GM21786 (cell line): Measurements from ENCODE around the gene ACTA2.
A peak's percentile ranks its signal among the peaks of the same experiment; 100 is the strongest.
"Not testable (repeated sequence)": the region's sequence is repeated elsewhere in the genome, so short reads cannot be mapped to it uniquely, and the experiment has no call there.

Source experiments
- ATAC-seq: cut with Tn5 transposase; IDR thresholded peaks from one replicate; pipeline ENCODE4 v1.9.1; 2021; ENCODE audit not compliant: unreplicated experiment

ACTA2 gene

GRCh38 chr10:88954458-88955083 is 2.0 kb upstream of the ACTA2 start:
- ATAC-seq, result no peak

DNA sequence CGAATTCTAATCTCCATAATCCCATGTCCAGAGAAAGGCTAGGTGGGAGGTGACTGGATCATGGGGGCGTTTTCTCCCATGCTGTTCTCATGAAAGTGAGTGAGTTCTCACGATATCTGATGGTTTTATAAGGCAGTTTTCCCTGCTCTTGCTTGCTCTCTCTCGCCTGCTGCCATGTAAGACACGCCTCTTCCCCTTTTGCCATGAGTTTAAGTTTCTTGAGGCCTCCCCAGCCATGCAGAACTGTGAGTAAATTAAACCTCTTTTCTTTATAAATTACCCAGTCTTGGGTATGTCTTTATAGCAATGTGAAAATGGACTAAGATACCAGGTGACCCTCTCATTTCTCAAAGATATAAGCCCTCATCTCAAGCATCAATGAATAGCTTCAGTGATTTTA is 1.1 kb upstream of the ACTA2 start:
- no peak for ATAC-seq

GRCh38 chr10:88949912-88950837 is 2.4 kb downstream of the ACTA2 start:
- ATAC-seq, result no peak

GRCh38 chr10:88949051-88949450 is 3.5 kb downstream of the ACTA2 start:
- ATAC-seq, result no peak

DNA sequence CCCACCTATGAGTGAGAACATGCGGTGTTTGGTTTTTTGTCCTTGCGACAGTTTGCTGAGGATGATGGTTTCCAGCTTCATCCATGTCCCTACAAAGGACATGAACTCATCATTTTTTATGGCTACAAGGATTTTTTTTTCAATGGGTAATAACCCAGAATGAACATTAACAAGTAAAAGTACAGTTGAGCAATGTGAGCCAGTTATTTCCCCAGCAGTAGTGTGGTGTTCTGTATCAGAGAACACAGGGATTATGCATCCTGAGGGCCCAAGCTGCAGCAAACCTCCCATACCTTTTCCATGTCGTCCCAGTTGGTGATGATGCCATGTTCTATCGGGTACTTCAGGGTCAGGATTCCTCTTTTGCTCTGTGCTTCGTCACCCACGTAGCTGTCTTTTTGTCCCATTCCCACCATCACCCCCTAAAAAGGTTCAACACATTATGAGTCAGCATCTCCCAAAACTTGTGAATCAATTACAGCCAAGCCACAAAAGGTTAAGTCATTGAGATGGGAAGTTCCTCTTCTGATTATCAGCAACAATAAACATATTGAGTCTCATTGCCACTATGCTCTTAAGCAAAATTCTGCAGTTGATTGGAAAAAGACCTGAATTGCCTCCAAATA is 5.5 kb downstream of the ACTA2 start:
- no peak for ATAC-seq

DNA sequence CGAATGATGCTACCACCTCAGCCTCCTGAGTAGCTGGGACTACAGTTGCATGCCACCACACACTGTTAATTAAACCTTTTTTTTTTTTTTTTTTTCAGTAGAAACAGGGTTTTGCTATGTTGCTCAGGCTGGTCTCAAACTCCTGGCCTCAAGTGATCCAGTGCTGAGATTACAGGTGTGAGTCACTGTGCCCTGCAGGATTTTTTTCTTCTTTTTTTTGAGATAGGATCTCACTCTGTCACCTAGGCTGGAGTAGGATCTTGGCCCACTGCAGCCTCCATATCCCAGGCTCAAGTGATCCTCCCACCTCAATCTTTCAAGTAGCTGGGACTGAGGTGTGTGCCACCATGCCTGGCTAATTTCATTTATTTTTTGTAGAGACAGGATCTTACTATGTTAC is 6.4 kb downstream of the ACTA2 start:
- no peak for ATAC-seq

- ATAC-seq, result peak; percentile 65
Measured at GRCh38 chr10:88944813-88945212, 7.8 kb downstream of the ACTA2 start.

GRCh38 chr10:88943778-88944177 is 8.8 kb downstream of the ACTA2 start:
- no peak for ATAC-seq

DNA sequence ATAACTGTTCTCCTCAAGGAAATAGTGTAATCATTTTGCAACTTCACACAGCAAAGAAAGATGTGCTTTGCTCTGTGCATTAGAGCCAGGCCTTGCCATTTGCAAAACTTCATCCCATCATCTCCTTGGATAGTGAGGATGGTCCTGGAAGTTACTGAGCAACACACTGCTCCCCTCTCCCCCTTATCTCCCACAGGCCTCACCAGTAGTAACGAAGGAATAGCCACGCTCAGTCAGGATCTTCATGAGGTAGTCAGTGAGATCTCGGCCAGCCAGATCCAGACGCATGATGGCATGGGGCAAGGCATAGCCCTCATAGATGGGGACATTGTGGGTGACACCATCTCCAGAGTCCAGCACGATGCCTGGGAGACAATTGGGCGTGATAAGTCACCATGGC is 11.5 kb downstream of the ACTA2 start:
- ATAC-seq, result no peak

DNA sequence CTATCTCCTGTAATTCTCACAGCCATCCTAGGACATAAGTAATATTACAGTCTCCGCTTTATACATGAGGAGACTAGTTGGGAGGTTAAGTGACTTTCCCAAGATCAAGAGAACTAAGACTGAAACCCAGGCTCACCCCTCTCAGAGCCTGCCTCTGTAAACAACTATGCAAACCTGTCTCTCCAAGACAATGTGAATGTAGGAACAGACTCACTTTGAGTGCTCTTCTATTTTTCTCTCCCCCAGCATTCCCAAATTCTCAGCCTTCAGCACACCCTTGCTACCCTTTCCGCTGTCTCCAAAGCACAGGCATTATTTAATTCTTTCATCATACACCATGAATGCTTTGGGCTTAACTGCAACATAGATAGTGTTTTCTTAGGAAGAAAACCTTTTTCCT is 13.6 kb downstream of the ACTA2 start:
- no peak for ATAC-seq

GRCh38 chr10:88938039-88938438 is 14.5 kb downstream of the ACTA2 start:
- no peak for ATAC-seq

DNA sequence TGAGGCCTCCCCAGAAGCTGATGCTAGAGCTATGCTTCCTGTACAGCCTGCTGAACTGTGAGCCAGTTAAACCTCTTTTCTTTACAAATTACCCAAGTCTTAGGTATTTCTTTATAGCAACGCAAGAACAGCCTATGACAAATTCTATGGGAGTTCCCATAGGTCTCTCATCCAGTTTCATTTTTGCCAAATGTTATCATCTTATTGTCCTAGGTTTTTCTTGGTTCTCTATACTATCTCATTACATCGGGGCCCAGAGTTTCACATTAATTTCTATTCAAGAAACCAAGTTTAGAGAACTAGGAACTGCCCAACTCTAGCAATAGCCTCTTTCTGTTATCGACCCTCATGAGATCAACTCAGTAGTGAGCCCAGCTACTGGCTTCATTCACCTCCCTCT is 15.9 kb downstream of the ACTA2 start:
- ATAC-seq, result no peak

DNA sequence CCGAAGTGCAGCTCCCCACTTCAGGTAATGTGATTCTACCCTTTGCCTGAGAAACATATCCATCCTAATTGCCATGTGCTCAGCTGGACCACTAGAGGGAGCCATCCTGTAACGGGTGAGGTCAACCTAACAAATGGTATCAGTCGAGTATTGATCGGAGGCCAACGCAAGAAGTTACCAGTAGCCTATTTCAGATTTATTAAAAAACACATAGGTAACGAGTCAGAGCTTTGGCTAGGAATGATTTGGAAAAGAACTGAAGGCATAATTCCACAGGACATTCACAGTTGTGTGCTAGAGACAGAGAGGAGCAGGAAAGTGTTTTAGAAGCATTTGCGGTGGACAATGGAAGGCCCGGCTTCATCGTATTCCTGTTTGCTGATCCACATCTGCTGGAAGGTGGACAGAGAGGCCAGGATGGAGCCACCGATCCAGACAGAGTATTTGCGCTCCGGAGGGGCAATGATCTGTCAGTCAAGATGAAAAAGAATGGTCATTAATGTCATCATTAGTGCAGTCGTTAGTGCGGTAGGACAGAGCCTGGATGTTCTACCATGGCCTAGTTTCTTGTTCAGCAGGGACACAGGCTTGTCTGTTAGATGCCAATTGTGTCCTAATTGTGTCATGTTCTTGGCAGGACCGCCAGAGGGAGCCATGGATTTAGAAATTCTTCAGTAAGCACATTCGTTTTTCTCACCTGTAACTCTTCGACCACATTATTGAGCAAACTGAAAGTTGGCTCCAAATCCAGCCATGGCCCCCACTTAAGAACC is 17.5 kb downstream of the ACTA2 start:
- ATAC-seq, result peak; percentile 50

- no peak for ATAC-seq
Measured at GRCh38 chr10:88933564-88933963, 19.0 kb downstream of the ACTA2 start.

DNA sequence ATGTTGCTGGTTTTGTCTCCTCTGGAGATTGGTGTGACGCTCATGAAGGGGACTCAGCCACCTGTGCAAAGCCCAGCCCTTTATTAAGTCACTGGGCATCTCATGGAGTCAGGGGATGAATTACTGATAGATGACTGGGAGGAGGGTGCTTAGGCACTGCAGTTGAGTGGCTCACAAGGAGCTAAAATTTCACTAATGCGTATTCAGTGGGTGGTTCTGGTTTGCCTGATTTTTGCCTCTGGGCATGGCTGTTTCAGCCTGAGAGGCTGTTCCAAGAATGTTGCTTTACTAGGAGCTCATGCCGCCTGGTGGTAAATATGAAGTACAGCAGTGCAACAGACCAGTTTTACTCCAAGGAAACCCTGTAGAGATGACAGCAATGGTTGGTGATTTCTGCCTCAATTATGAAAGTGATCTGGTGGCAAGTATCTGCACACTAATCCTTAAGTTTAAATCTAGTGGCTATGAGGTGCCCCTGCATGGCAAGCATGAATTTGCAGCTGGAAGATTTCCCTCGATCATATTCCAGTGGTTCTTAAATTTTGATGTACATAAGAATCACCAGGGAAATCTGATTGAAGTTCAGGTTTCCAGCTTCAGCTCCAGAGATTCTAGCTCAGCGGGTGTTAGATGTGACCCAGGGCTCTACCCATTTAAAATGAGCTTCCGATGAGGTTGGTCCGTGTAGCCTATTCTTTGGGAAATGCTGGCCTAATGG is 19.9 kb downstream of the ACTA2 start:
- no peak for ATAC-seq

GRCh38 chr10:88932029-88932428 is 20.5 kb downstream of the ACTA2 start:
- not testable (repeated sequence) for ATAC-seq

DNA sequence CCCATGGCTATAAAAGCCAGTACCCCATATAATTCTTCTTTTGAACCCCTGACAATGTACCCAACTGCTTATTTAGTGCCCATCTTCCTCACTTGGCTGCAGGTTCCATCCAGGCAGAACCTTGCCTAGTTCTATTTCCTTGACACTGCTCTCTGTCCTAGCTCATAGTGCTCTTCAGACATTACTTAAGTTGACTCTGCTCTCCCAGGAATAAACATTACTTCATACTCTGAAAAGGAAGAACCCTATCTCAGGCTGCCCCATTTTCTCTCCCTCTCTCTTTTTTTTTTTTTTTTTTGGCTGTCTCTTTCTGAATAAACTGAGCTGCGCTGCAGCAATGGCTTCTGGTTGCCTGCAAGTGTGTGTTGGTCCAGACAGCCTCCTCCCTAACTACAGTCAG is 21.0 kb downstream of the ACTA2 start:
- no peak for ATAC-seq

- no peak for ATAC-seq
Measured at GRCh38 chr10:88928254-88928653, 24.3 kb downstream of the ACTA2 start.

- no peak for ATAC-seq
Measured at GRCh38 chr10:88927416-88927690, 25.2 kb downstream of the ACTA2 start.

- no peak for ATAC-seq
Measured at GRCh38 chr10:88926566-88927415, 25.8 kb downstream of the ACTA2 start.
